Keratinocyte (primary cell): ENCODE data around the gene GARIN6.

ENCODE experiments used
- EZH2 ChIP-seq: IDR thresholded peaks from one replicate; pipeline ENCODE4 v1.6.1; 2012; ENCODE audit warnings: inconsistent platforms, mild to moderate bottlenecking, low read length, moderate library complexity
- TF ChIP-seq, protein P1 (sequence below), 3 experiments: IDR thresholded peaks in 1 of 3; conservative IDR thresholded peaks in 1 of 3; optimal IDR thresholded peaks in 1 of 3; 2 replicates in 2 of 3; 3 replicates in 1 of 3; pipeline versions ENCODE3 to v1.5.1; 2011; ENCODE audit warnings: low read length in 3 of 3, mild to moderate bottlenecking in 3 of 3, moderate library complexity in 2 of 3, control low read depth in 1 of 3, inconsistent platforms in 1 of 3; ENCODE audit not compliant: insufficient read depth in 2 of 3; ENCODE audit errors: extremely low read depth in 1 of 3

DNA sequence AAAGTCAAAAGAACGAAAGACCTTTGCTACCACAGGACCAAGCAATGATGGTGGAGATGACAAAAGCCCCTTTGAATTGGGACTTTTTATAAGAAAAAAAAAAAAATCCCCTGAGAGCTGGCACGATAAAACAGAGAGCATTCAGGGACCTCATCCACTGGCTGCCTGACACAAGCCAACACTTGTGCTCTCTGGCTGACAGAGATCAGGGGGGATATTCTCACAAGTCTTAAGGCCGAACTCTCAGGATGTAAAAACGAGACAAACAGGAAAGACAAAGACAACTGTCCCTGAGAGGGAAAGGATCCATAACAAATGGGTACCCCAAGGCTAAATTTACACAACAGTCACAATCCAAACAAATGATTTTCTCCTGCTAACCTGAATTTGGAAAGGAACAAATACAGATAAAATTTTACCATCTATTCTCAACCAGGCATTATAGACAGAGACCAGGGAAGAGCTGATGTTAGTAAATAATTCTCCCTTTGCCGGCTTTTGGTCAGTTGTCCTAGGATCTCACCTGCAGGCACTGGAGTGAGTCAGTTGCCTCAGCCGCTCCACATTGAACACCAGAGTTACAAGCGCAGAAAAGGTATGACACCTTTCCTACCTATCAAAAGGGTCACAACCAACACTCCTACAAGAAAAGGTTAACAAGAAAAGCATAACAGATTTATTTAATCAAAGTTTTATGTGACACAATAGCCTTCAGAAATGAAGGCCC, 37.9 kb upstream of the GARIN6 start:
- TF ChIP-seq, protein P1, sequence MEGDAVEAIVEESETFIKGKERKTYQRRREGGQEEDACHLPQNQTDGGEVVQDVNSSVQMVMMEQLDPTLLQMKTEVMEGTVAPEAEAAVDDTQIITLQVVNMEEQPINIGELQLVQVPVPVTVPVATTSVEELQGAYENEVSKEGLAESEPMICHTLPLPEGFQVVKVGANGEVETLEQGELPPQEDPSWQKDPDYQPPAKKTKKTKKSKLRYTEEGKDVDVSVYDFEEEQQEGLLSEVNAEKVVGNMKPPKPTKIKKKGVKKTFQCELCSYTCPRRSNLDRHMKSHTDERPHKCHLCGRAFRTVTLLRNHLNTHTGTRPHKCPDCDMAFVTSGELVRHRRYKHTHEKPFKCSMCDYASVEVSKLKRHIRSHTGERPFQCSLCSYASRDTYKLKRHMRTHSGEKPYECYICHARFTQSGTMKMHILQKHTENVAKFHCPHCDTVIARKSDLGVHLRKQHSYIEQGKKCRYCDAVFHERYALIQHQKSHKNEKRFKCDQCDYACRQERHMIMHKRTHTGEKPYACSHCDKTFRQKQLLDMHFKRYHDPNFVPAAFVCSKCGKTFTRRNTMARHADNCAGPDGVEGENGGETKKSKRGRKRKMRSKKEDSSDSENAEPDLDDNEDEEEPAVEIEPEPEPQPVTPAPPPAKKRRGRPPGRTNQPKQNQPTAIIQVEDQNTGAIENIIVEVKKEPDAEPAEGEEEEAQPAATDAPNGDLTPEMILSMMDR (optimal IDR thresholded peaks at IDR 0.05 in 1 of 3, IDR thresholded peaks at IDR 0.05 in 1 of 3, conservative IDR thresholded peaks at IDR 0.05 in 1 of 3; ENCODE audit: extremely low read depth in 1 of 3, insufficient read depth in 2 of 3, low read length in 3 of 3), result no peak
- TF ChIP-seq EZH2, result no peak
